Adrenal gland (tissue), 5 donors: ENCODE measurements around the gene RAP1A.

Experiments used
- CTCF ChIP-seq, 6 experiments: fragments of 450-650 bp in 4 of 6; fragments of 200-600 bp in 2 of 6; sonication (generic) in 1 of 6; IDR thresholded peaks; 1 replicate in 5 of 6; 2 replicates in 1 of 6; pipeline versions ENCODE4 v1.5.1 to v1.8.0; 2016 to 2021; ENCODE audit warnings: antibody characterized with exemption in 6 of 6, mild to moderate bottlenecking in 2 of 6, moderate library complexity in 1 of 6
- POLR2A ChIP-seq, 2 donors: fragments of 450-650 bp; IDR thresholded peaks; one replicate each; pipeline ENCODE4 v1.6.1; 2017; ENCODE audit warnings: antibody characterized with exemption in 2 of 2, mild to moderate bottlenecking in 2 of 2, moderate library complexity in 1 of 2
- donor health status: DM: no; HTN: no; CAD: no.

GRCh38 chr1:111603979-111604378, 15.6 kb upstream of the RAP1A start:
- TF ChIP-seq CTCF (IDR thresholded peaks at IDR 0.05) = no peak
- TF ChIP-seq POLR2A (IDR thresholded peaks at IDR 0.05) = no peak
